Right forelimb (tissue), 1 donor: ENCODE measurements around the gene SLC35F6.

ENCODE experiments used
- DNase-seq: peaks from one replicate; pipeline ENCODE4 v3.0.0-alpha.2; 2018

SLC35F6 gene, protein sequence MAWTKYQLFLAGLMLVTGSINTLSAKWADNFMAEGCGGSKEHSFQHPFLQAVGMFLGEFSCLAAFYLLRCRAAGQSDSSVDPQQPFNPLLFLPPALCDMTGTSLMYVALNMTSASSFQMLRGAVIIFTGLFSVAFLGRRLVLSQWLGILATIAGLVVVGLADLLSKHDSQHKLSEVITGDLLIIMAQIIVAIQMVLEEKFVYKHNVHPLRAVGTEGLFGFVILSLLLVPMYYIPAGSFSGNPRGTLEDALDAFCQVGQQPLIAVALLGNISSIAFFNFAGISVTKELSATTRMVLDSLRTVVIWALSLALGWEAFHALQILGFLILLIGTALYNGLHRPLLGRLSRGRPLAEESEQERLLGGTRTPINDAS

GRCh38 chr2:26764078-26764887 is at the start of gene SLC35F6:
SLC35F6 (plus strand) TSS chr2:26764284; CDS start chr2:26764350, 66 bp downstream.
- peak; percentile 90 for DNase-seq

- DNase-seq = no peak
Observed at GRCh38 chr2:26715528-26716270, 48.4 kb upstream of the SLC35F6 start.

GRCh38 chr2:26716340-26716739 is 47.7 kb upstream of the SLC35F6 start:
- DNase-seq = no peak

DNA sequence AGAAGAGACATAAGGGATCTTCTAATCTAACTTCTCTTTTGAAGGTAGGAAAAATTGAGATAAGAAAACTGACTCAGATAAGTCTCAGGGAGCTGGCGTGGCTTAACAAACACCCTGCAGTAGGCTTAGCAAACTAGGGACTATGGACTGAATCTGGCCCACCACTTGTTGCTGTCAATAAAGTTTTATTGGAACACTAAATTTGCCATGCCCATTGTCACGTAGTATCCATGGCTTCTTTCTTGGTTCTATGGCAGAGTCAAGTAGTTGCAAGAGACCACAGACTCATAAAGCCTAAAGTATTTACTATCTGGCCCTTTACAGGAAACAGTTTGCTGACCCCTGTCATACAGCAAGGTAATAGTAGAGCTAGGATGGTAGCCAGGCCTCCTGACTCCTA is 47.3 kb upstream of the SLC35F6 start:
- DNase-seq = no peak

DNA sequence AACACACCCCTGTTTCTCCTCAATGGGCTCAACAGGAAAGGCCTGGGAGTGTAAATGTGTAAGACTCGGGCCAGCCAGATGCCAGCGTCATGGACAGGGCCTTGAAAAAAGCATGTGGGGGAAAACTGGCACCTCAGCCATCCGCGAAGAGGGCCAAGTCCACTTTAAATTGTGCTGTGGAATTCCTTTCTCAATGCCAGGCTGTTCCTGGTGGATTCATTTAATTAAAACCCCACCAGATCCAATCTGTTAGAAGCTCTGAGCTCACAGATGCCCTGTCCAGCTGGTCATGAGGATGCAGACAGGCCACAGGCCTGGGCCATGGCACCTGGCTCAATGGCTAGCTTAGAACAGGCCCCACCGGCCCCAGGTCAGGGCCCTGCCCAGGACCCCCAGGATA is 46.7 kb upstream of the SLC35F6 start:
- DNase-seq = no peak

DNA sequence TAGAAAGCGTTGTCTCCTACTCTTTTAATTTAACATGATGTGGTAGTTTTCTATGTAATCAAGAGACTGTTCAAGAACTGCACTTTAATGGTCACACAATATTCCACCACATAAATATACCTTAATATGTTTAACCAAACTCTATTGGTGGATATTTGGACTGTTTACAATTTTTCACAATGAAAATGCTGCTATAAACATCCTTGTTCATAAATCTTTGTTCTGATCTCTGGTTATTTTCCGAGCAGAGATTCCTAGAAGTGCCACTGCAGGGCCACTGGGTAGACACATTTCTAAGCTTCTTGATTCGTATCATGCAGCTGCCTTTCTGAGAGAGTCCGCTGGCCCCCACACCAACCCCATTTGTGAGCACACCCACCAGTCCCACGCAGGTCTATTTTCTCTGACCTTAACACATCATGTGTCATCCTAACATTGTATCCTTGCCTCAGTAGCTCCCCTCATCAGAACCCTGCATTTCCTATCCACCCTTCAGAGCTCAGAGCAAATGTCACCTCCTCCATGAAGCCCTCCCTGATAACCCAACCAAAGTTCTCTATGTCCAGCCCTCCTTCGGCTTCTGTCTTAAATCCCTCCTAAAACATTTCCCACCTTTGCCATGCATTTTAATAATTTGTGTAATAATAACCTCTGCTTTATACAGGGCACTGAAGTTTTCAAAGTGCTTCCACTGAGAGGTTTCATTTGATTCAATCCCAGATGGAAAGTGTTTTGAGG is 45.0 kb upstream of the SLC35F6 start:
- no peak for DNase-seq

DNA sequence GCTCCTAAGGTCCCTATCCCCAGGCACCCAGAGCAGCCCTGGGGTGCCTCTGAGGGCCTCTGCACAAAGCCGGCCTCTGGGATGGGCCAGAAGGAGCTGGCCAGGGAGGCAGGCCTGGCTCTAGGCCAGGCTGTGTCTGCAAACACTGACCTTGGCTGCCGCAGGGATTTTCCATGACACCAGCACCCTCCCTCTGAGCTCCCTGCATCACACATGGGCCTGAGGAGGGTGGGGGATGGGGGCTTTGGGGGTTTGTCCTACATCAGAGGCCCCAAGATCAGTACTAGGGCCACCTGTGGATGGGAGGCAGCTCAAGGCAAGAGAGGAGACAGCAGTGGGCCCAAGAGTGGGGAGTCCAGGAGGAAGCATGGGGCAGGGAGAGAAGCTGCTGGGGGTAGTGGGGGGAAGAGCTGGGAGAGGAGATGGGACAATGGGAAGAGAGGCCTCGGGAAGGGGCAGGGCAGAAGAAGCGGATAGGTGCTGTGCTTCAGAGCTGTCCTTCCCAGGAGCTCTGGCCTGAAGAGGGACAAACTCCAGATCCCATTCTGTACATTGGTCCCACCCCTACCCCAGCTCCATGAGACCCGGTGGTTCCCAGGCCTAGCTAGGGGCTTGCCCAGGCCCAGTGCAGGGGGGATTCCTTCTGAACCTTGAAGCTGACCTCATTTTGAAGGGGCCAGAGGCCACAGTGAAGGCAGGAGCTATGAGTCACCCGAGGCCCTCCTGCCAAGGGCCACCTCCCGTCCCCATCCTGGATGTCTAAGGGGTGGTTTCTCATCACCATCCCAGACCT is 43.6 kb upstream of the SLC35F6 start:
- DNase-seq = no peak

GRCh38 chr2:26721115-26722032 is 42.7 kb upstream of the SLC35F6 start:
- DNase-seq = no peak

- no peak for DNase-seq
Observed at GRCh38 chr2:26722328-26722727, 41.8 kb upstream of the SLC35F6 start.

GRCh38 chr2:26722911-26723310 is 41.2 kb upstream of the SLC35F6 start:
- no peak for DNase-seq

DNA sequence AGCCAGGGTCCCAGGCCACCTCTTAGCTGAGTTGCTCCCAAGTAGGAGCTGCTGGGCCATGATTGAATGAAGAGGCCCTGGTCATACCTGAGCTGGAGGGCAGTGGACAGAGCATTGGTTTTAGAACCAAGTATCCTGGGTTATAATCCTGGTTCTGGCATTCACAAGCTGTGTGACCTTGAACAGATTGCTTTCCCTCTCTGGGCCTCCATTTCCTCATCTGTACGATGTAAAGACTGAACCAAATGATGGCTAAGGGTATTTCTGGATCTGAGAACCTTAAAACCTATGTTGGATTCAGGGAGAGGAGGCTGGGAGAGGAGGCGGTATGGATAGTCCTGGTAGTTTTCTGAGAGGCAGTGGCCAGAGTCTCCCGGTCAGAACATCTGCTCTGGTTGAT is 40.6 kb upstream of the SLC35F6 start:
- DNase-seq = no peak

- DNase-seq = no peak
Observed at GRCh38 chr2:26723991-26724750, 39.9 kb upstream of the SLC35F6 start.

- no peak for DNase-seq
Observed at GRCh38 chr2:26724784-26725520, 39.1 kb upstream of the SLC35F6 start.

- no peak for DNase-seq
Observed at GRCh38 chr2:26725521-26725820, 38.6 kb upstream of the SLC35F6 start.

DNA sequence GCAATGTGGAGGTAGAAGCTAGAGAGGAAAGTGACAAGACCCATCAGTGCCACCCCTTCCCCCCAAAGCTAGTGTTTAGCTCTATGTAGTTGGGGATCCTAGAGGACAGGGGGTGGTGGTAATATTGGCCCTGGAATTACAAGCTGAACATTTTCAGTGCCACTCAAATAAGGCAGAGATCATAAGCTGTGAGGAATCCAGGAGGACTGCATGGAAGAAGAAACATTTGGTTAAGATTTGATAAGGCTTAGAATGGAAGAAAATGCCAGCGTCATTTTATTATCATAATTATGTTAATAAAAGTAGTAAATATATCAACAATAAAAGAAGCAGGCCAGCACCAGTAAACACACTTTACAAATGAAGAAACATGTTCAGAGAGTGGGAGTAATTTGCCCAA is 37.9 kb upstream of the SLC35F6 start:
- no peak for DNase-seq

DNA sequence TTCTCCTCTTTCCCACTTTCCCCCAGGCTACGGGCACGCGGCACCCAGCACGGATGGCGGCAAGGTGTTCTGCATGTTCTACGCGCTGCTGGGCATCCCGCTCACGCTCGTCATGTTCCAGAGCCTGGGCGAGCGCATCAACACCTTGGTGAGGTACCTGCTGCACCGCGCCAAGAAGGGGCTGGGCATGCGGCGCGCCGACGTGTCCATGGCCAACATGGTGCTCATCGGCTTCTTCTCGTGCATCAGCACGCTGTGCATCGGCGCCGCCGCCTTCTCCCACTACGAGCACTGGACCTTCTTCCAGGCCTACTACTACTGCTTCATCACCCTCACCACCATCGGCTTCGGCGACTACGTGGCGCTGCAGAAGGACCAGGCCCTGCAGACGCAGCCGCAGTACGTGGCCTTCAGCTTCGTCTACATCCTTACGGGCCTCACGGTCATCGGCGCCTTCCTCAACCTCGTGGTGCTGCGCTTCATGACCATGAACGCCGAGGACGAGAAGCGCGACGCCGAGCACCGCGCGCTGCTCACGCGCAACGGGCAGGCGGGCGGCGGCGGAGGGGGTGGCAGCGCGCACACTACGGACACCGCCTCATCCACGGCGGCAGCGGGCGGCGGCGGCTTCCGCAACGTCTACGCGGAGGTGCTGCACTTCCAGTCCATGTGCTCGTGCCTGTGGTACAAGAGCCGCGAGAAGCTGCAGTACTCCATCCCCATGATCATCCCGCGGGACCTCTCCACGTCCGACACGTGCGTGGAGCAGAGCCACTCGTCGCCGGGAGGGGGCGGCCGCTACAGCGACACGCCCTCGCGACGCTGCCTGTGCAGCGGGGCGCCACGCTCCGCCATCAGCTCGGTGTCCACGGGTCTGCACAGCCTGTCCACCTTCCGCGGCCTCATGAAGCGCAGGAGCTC is 36.2 kb upstream of the SLC35F6 start:
- DNase-seq = no peak

DNA sequence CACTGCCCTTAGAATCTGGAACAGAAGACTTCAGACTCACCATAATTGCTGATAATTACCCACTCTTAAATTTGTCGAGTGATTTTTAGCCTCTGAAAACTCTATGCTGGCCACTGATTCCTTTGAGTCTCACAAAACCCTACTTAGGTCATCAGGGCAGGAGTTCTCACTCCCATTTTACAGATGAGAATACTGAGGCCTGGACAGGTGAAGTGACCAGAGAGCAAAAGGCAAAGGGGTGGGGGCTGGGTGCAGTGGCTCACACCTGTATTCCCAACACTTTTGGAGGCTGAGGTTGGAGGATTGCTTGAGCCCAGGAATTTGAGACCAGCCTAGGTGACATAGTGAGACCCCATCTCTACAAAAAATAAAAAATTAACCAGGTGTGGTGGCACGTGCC is 34.8 kb upstream of the SLC35F6 start:
- DNase-seq = no peak
